HEK293T (cell line): Measurements from ENCODE around the gene HYAL2.

Experiments
- CTBP1 ChIP-seq: fragments of 450-650 bp; IDR thresholded peaks from 2 replicates; pipeline ENCODE4 v1.6.1; 2016; ENCODE audit warnings: borderline replicate concordance
- ELF4 ChIP-seq: fragments of 450-650 bp; IDR thresholded peaks from 2 replicates; pipeline ENCODE4 v1.6.1; 2017; ENCODE audit warnings: antibody characterized with exemption
- FOXA1 ChIP-seq: fragments of 450-650 bp; IDR thresholded peaks from 2 replicates; pipeline ENCODE4 v1.6.1; 2016; ENCODE audit warnings: mild to moderate bottlenecking
- FOXM1 ChIP-seq: fragments of 450-650 bp; IDR thresholded peaks from 2 replicates; pipeline ENCODE4 v1.6.1; 2017; ENCODE audit warnings: mild to moderate bottlenecking, borderline replicate concordance

DNA sequence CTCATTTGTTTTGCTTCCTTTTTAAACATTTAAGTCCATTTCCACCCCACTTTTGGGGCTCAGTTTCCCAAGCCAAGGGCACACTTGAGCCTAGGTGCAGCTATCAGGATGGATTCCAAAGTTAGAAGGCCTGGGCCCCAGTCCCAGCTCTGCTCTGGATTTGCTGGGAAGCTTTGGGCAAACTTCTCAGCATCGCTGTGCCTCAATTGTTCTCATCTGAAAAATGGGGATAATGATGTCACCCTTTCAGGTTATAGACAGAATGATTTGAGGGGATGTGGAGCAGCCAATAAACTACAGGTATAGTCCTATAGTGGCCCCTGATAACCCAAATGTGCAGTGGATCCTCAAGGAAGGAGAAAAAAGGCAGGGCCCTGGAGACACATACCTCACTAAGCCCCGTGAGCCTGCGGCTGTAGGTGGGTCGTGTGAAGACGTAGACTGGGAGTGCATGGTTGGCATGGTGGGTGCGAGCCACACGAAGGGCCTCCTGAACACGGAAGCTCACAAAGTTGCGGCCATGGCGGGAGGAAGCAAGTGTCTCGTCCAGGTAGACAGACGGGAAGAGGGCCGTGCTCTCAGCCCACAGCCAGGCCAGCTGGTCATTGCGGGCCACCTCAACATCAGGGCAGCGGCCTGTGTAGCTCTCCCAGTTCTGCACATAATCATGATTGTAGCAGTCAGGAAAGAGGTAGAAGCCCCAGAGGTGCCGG is 3.2 kb downstream of the HYAL2 start:
- no peak for TF ChIP-seq FOXM1
- no peak for TF ChIP-seq FOXA1
- no peak for TF ChIP-seq CTBP1
- TF ChIP-seq ELF4: no peak
